GF-D8 (cell line): ENCODE measurements around the gene CEMIP.
"Not testable (repeated sequence)": the region's sequence is repeated elsewhere in the genome, so short reads cannot be mapped to it uniquely, and the experiment has no call there.

Experiments used
- DNase-seq: peaks from one replicate; lab custom pipeline; 2025; lab: John Stamatoyannopoulos, UW

The CEMIP gene

GRCh38 chr15:80758130-80758745 lies 20.9 kb upstream of the CEMIP start:
- no peak for DNase-seq

DNA sequence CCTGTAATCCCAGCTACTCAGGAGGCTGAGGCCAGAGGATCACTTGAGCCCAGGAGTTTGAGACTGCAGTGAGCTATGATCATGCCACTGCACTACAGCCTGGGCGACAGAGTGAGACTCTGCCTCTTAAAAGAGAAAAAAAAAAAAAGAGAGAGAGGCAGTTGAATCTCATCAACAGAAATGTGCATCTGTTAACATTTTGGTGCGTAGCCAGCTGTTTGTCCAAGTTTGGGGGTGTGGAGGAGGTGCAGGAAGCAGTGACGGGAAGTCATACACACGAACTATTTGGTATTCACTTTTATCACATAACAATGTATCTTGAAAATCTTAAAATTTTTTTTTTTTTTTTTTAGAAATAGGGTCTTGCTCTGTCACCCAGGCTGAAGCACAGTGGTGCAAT lies 18.2 kb upstream of the CEMIP start:
- no peak for DNase-seq

- no peak for DNase-seq
Observed at GRCh38 chr15:80761754-80762153, 17.4 kb upstream of the CEMIP start.

DNA sequence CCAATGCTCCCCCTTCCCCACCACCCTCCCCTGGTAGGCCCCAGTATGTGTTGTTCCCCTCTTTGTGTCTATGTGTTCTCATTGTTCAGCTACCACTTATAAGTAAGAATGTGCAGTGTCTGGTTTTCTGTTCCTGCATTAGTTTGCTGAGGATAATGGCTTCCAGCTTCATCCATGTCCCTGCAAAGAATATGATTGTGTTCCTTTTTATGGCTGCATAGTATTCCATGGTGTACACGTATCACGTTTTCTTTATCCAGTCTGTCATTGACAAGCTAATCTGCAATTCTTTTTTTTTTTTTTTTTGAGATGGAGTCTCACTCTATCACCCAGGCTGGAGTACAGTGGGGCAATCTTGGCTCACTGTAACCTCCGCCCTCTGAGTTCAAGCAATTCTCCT lies 15.9 kb upstream of the CEMIP start:
- not testable (repeated sequence) for DNase-seq

DNA sequence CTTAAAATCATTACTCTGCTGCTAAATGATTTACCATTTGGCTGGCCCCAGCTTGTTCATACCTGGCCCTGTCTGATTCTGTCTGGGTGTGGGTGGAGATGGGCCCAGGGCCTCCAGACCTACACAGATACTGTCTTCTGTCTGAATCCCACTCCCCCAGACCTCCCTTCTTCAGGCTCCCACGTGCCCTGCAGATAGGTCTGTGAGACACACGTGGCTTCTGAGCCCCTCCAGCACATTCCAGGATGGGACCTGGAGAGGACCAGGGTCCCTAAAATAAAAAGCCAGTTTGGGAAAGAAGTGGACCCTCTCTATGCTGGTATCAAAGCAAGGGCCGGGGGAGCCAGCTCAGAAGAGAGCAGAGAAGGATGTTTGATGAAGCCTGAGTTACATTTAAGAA lies 14.6 kb upstream of the CEMIP start:
- DNase-seq: no peak

DNA sequence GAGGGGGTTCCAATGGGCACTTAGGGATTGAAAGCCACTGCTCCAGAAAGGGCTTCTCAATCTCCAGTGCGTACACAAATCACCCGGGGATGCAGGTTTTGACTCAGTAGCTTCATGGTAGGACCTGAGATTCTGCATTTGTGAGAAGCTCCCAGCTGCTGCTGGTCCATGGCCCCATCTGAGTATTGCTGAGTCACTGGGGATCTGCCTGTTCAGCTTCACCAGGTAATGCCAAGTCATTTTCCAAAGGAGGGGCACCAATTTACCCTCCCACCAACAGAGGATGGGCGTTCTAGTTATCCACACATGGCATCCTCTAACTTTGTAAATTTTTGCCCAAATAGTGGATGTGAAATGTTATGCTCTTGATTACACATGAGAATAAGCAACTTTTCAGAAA lies 12.9 kb upstream of the CEMIP start:
- DNase-seq: no peak

DNA sequence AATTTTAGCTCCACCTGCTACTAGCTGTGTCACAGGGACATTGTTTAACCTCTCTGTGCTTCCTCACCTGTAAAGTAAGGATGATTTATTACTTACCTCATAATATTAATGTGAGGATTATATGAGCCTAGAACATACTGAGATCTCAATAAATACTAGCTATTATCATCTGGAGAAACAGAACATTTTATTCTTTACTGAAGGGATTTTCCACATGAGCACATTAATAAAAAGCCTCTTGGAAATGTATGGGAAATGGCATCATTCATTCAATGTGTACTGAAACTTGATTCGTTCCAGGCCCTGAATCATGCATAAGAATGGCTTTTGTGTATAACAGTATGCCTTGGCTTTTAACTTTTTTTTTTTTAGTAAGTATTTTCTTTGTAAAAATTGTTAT lies 11.0 kb upstream of the CEMIP start:
- DNase-seq: no peak

DNA sequence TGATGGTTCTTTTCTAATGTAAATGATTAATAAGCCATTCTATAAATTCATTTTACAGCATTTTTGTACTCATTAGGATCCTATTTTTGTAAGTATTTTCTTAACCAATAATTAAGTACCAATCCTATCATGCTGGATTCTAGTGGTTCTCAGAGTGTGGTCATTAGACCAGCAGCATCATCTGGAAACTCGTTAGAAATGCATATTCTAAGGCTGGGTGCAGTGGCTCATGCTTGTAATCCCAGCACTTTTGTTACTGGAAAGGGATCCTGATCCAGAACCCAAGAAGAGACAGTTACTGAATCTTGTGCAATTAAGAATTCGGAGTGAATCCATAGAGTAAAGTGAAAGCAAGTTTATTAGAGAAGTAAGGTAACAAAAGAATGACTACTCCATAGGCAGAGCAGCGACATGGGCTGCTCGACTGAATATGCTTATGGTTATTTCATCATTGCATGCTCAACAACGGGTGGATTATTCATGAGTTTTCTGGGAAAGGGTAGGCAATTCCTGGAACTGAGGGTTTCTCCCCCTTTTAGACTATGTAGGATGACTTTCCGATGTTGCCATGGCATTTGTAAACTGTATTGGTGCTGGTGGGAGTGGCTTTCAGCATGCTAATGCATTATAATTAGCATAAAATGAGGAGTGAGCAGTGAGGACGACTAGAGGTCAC lies 9.9 kb upstream of the CEMIP start:
- no peak for DNase-seq

GRCh38 chr15:80769829-80770705 lies 9.1 kb upstream of the CEMIP start:
- no peak for DNase-seq

- no peak for DNase-seq
Observed at GRCh38 chr15:80773122-80773551, 6.0 kb upstream of the CEMIP start.

DNA sequence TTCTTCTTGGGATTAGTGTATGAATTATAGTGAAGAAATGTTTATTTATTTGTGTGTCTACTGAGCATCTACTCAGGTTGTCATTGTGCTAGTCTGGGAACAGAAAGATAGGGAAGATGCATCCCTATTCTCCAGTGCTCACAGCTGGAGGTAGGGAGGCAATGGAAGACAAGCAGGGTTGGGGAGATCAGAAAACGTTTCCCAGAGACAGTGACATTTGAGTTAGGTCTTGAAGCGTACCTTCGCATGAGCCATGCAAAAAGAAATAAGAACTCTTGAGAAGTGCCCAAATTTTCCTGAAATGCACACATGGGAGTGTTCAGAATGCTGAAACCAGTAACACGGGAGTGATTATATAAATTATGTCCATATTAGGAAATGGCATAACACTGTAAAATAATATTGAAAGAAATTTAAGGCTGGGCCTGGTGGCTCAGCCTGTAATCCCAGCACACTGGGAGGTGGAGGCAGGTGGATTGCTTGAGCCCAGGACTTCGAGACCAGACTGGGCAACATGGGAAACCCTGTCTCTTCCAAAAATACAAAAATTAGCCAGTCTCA lies 5.3 kb upstream of the CEMIP start:
- DNase-seq: no peak

- no peak for DNase-seq
Observed at GRCh38 chr15:80774486-80774885, 4.7 kb upstream of the CEMIP start.

DNA sequence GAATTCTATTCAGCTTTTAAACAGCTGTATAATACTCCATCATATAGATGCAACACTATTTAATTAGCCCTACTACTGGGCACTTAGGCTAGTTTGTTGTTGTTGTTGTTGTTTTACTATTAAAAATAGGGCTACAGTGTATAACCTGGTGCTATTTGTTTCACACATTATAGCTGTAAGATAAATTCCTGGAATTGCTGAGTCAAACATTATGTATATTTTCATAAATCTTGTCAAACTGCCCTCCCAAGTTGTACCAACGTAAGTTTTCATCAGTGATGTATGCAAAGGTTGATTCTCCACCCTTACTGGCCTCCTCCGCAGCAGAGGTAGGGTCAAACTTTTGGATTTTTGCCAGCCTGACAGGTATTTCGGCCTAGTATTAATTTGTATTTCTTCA lies 3.8 kb upstream of the CEMIP start:
- no peak for DNase-seq

- no peak for DNase-seq
Observed at GRCh38 chr15:80776420-80777045, 2.6 kb upstream of the CEMIP start.

GRCh38 chr15:80777137-80777536 lies 2.0 kb upstream of the CEMIP start:
- no peak for DNase-seq

DNA sequence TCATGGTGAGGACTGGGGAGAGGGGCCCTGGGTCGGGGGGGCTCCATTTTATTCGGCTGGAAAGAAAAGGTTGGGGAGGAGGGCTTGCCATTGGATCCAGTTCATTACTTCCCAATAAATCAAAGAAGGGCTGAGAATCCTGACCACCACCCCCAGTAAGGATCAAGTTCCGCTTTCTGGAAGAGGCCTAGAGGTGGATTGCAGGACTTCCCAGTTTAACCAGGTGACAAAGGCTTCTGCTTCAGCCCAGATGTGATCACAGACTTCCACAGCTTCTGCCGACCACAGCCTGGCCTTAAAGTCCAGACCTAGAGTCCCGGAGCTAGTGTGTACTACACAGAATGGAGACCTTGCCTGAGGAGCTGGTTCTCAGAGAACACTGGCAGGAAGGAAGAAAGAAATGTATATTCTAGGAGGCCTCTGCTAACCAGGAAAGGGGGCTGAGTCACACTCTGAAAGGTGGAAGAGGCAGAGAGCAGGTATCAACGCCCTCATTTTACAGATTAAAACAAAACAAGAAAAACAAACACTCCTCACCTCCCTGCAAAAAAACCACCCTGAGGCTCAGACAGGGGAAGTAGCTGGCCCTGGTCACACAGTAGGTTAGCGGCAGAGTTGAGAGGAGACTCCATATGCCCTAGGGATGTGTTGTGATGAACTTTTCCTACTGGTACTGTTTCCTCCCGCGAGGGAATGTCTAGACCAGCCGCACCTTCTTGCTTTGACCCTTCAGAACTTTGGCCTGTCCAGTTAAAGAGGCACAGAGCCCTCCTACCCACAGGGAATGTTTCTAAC lies 1.1 kb upstream of the CEMIP start:
- no peak for DNase-seq

DNA sequence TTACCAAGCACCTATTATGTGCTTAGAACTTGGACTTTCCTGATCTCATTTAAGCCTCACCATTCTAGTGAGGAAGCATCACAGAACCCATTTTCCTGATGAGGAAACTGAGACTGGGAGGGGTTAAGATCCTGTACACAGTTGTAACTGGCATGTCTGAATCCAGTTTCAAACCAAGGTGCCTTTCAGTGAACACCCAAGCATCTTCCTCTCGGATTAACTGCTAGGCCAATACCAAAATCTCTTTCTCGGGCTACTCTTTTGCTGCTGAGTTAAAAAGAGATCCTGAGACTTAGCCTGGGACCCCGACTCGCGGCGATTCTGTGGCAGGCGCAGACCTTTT lies 578 bp upstream of the CEMIP start:
- no peak for DNase-seq

DNA sequence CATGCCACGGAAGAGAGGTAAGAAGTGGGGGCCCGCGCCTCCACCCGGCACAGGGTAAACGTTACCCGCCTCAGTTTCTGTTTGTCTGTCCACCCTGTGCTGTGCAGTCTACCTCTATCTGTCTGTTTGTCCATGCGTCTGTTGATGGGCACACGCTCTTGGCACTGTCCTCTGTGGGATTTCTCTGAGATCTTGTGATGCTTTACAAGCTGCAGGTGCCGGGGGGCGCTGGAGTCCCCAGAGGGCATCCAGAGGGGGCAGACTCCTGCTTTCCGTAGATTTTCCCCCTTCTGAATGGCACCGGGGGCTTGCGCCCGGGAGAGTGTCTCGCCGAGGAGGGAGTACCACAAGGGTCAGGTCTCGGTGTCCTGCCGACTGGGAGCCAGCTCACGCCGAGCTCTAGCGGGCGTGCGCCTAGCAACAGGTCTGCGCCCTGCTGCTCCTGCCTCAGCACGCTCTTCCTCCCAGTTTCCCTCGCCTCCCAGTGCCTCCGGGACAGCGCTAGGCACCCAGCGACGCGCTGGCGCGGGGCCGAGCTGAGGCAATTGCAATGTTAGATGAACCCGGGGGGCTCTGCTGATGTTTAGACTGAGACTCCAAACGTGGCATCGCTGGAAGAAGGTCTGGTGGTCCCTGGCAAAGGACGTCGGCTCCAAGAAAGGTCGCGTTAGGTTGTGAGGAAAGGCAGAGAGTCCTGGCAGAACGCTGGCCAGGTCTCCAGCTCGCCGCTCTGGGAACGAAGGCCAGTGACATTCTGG lies 667 bp downstream of the CEMIP start:
- no peak for DNase-seq

GRCh38 chr15:80780416-80781221 lies 1.4 kb downstream of the CEMIP start:
- DNase-seq: no peak

DNA sequence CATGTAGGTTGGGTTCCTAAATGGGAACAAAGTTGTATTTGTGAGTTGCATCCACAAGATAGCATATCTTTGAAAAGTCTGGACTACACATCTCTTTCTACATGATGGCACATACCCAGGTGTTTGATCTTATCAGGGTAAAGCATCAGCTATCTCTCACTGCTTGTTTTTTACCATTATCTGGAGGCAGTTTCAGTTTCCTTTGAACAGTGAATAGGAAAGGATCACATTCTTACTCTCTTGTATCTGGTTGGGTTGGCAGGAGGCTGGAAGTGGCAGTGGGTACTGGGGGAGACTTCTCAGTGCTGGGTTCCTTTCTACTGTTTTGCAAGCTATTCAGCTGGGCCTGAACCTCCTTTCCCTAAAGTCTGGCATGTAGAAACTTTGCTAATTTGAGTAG lies 4.1 kb downstream of the CEMIP start:
- DNase-seq: no peak
